ENCODE results near the gene SEC24B. TPM values are rescaled to one million over a fixed set of nuclear protein-coding genes. Genes with fewer than 3 reads are reported as not detected.

Gene SEC24B
- total and polyA plus RNA-seq, 4 donors, result 12.2 to 38.2 (median 16.3) TPM

DNA sequence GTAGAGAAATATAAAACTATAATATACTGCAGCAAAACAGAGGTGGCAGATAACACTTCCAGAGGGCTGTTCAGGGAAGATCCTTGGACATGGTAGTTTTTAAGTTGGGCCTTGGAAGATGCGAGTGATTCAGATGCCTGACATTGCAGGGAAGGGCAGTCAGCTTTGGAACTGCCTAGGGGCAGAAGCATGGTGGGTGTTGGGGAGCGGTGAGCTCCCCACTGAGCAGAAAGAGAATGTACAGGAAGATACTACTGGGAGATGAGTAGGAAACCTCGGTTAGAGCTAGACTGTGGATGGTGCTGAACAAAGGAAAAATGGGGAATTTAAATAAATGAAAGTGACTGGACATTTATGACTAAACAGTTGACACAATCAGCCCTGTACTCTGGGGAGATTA, 24.9 kb upstream of the SEC24B start:
- H3K4me3 ChIP-seq (ENCODE audit: low read depth in 1 of 3, low read length in 3 of 3), result no peak overlapping the region
- no peak overlapping the region for H3K9ac ChIP-seq (ENCODE audit: low read depth in 1 of 2, low read length in 2 of 2)
- no peaks in the 10 kb centered on the region for H3K36me3 ChIP-seq (ENCODE audit: control insufficient read depth in 4 of 4, insufficient read depth in 3 of 4, low read depth in 1 of 4, low read length in 3 of 4)
- H3K4me1 ChIP-seq (ENCODE audit: control insufficient read depth in 4 of 4, insufficient read depth in 4 of 4, low read length in 3 of 4), result peaks cover 0 to 3% (median 0%) of the 10 kb centered on the region in 4 donors
- no peak for TF ChIP-seq RAD21 (IDR thresholded peaks at IDR 0.05)
- TF ChIP-seq YY1 (IDR thresholded peaks at IDR 0.05), result no peak
- TF ChIP-seq HNF4A (conservative IDR thresholded peaks at IDR 0.05), result no peak
- TF ChIP-seq EGR1 (IDR thresholded peaks at IDR 0.05; ENCODE audit: low read depth in 2 of 2), result no peak
- TF ChIP-seq SP1 (IDR thresholded peaks at IDR 0.05), result no peak
- TF ChIP-seq, protein P1, sequence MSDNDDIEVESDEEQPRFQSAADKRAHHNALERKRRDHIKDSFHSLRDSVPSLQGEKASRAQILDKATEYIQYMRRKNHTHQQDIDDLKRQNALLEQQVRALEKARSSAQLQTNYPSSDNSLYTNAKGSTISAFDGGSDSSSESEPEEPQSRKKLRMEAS (IDR thresholded peaks at IDR 0.05), result no peak
- TF ChIP-seq, protein P2, sequence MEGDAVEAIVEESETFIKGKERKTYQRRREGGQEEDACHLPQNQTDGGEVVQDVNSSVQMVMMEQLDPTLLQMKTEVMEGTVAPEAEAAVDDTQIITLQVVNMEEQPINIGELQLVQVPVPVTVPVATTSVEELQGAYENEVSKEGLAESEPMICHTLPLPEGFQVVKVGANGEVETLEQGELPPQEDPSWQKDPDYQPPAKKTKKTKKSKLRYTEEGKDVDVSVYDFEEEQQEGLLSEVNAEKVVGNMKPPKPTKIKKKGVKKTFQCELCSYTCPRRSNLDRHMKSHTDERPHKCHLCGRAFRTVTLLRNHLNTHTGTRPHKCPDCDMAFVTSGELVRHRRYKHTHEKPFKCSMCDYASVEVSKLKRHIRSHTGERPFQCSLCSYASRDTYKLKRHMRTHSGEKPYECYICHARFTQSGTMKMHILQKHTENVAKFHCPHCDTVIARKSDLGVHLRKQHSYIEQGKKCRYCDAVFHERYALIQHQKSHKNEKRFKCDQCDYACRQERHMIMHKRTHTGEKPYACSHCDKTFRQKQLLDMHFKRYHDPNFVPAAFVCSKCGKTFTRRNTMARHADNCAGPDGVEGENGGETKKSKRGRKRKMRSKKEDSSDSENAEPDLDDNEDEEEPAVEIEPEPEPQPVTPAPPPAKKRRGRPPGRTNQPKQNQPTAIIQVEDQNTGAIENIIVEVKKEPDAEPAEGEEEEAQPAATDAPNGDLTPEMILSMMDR (IDR thresholded peaks at IDR 0.05; ENCODE audit: low read depth, low read length, missing input control), result no peak
- TF ChIP-seq, protein P3, sequence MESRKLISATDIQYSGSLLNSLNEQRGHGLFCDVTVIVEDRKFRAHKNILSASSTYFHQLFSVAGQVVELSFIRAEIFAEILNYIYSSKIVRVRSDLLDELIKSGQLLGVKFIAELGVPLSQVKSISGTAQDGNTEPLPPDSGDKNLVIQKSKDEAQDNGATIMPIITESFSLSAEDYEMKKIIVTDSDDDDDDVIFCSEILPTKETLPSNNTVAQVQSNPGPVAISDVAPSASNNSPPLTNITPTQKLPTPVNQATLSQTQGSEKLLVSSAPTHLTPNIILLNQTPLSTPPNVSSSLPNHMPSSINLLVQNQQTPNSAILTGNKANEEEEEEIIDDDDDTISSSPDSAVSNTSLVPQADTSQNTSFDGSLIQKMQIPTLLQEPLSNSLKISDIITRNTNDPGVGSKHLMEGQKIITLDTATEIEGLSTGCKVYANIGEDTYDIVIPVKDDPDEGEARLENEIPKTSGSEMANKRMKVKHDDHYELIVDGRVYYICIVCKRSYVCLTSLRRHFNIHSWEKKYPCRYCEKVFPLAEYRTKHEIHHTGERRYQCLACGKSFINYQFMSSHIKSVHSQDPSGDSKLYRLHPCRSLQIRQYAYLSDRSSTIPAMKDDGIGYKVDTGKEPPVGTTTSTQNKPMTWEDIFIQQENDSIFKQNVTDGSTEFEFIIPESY (IDR thresholded peaks at IDR 0.05), result no peak
- TF ChIP-seq NR2F2 (IDR thresholded peaks at IDR 0.05), result no peak
- H3K9me3 ChIP-seq (ENCODE audit: control insufficient read depth in 4 of 4, low read length in 3 of 4), result no peaks in the 10 kb centered on the region
- H3K27ac ChIP-seq (ENCODE audit: low read depth in 1 of 2, low read length in 2 of 2), result no peak overlapping the region
- H3K27me3 ChIP-seq (ENCODE audit: control insufficient read depth in 4 of 4, insufficient read depth in 4 of 4, low read length in 3 of 4), result no peaks in the 10 kb centered on the region
- 87% methylated on average over 3 of the region's 3 CpGs for WGBS
- no peak for DNase-seq (ENCODE audit: low spot score)

DNA sequence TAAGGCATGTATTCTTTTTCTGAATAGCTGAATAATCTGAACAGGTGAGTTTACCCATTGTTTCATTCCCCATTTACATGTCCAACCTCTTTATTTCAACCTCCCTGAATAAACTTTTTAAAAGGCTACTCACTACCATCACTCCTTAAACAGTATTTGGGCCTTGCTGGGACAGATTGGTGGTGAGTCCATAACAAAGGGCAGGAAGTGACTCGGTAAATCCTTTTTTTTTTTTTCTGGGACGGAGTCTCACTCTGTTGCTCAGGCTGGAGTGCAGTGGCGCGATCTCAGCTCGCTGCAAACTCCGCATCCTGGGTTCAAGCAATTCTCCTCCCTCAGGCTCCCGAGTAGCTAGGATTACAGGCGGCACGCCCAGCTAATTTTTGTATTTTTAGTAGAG, 23.4 kb upstream of the SEC24B start:
- Histone ChIP-seq H3K9ac (ENCODE audit: low read depth in 1 of 2, low read length in 2 of 2) (no peak overlapping the region), H3K27ac (ENCODE audit: low read depth in 1 of 2, low read length in 2 of 2) (no peak overlapping the region), H3K9me3 (ENCODE audit: control insufficient read depth in 4 of 4, low read length in 3 of 4) (no peaks in the 10 kb centered on the region), H3K36me3 (ENCODE audit: control insufficient read depth in 4 of 4, insufficient read depth in 3 of 4, low read depth in 1 of 4, low read length in 3 of 4) (no peaks in the 10 kb centered on the region), H3K4me1 (ENCODE audit: control insufficient read depth in 4 of 4, insufficient read depth in 4 of 4, low read length in 3 of 4) (peaks cover 0 to 3% (median 0%) of the 10 kb centered on the region in 4 donors), H3K4me3 (ENCODE audit: low read depth in 1 of 3, low read length in 3 of 3) (no peak overlapping the region), H3K27me3 (ENCODE audit: control insufficient read depth in 4 of 4, insufficient read depth in 4 of 4, low read length in 3 of 4) (no peaks in the 10 kb centered on the region)
- WGBS, result 93% methylated on average over 9 of the region's 9 CpGs
- TF ChIP-seq RAD21 (IDR thresholded peaks at IDR 0.05), result no peak
- TF ChIP-seq, protein P4, sequence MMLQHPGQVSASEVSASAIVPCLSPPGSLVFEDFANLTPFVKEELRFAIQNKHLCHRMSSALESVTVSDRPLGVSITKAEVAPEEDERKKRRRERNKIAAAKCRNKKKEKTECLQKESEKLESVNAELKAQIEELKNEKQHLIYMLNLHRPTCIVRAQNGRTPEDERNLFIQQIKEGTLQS (IDR thresholded peaks at IDR 0.05), result no peak
- TF ChIP-seq JUND (IDR thresholded peaks at IDR 0.05), result no peak
- TF ChIP-seq YY1 (IDR thresholded peaks at IDR 0.05), result no peak
- TF ChIP-seq NR2F2 (IDR thresholded peaks at IDR 0.05), result no peak
- TF ChIP-seq RXRA (IDR thresholded peaks at IDR 0.05), result no peak
- no peak for TF ChIP-seq FOXA2 (IDR thresholded peaks at IDR 0.05)
- TF ChIP-seq TAF1 (conservative IDR thresholded peaks at IDR 0.05), result no peak
- TF ChIP-seq GABPA (IDR thresholded peaks at IDR 0.05 in 1 of 2, conservative IDR thresholded peaks at IDR 0.05 in 1 of 2), result no peak
- TF ChIP-seq, protein P2 (IDR thresholded peaks at IDR 0.05; ENCODE audit: low read depth, low read length, missing input control), result no peak
- TF ChIP-seq HNF4G (IDR thresholded peaks at IDR 0.05), result no peak
- no peak for TF ChIP-seq HNF4A (conservative IDR thresholded peaks at IDR 0.05)
- TF ChIP-seq, protein P3 (IDR thresholded peaks at IDR 0.05), result no peak
- TF ChIP-seq SP1 (IDR thresholded peaks at IDR 0.05), result no peak
- TF ChIP-seq, protein P1 (IDR thresholded peaks at IDR 0.05), result no peak
- TF ChIP-seq EGR1 (IDR thresholded peaks at IDR 0.05; ENCODE audit: low read depth in 2 of 2), result no peak
- TF ChIP-seq, protein P5, sequence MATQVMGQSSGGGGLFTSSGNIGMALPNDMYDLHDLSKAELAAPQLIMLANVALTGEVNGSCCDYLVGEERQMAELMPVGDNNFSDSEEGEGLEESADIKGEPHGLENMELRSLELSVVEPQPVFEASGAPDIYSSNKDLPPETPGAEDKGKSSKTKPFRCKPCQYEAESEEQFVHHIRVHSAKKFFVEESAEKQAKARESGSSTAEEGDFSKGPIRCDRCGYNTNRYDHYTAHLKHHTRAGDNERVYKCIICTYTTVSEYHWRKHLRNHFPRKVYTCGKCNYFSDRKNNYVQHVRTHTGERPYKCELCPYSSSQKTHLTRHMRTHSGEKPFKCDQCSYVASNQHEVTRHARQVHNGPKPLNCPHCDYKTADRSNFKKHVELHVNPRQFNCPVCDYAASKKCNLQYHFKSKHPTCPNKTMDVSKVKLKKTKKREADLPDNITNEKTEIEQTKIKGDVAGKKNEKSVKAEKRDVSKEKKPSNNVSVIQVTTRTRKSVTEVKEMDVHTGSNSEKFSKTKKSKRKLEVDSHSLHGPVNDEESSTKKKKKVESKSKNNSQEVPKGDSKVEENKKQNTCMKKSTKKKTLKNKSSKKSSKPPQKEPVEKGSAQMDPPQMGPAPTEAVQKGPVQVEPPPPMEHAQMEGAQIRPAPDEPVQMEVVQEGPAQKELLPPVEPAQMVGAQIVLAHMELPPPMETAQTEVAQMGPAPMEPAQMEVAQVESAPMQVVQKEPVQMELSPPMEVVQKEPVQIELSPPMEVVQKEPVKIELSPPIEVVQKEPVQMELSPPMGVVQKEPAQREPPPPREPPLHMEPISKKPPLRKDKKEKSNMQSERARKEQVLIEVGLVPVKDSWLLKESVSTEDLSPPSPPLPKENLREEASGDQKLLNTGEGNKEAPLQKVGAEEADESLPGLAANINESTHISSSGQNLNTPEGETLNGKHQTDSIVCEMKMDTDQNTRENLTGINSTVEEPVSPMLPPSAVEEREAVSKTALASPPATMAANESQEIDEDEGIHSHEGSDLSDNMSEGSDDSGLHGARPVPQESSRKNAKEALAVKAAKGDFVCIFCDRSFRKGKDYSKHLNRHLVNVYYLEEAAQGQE (IDR thresholded peaks at IDR 0.05), result no peak
- TF ChIP-seq FOXA1 (IDR thresholded peaks at IDR 0.05), result no peak
- no peak for DNase-seq (ENCODE audit: low spot score)

Measured in liver (tissue), 9 donors.